ENCODE data around the gene TBC1D10B.

- peak; percentile 89; the same call in 1 of the 2 replicates for TF ChIP-seq POLR2A (IDR thresholded peaks at IDR 0.05; ENCODE audit: low read depth, low read length)
- peak; percentile 83 for TF ChIP-seq POLR2AphosphoS5 (IDR thresholded peaks at IDR 0.05; ENCODE audit: low read depth, low read length)
- no peak for TF ChIP-seq TAF1 (IDR thresholded peaks at IDR 0.05; ENCODE audit: borderline replicate concordance, low read depth, low read length)
Measured at GRCh38 chr16:30382111-30382881, 12.0 kb upstream of the TBC1D10B start, which contains the start of gene SEPTIN1.

Measured in GM12892 (cell line).